Eye (tissue), 1 donor: ENCODE results near the gene GRK1.

ENCODE experiments used
- DNase-seq: peaks from one replicate; pipeline ENCODE4 v3.0.0-alpha.2; 2015

The GRK1 gene

DNA sequence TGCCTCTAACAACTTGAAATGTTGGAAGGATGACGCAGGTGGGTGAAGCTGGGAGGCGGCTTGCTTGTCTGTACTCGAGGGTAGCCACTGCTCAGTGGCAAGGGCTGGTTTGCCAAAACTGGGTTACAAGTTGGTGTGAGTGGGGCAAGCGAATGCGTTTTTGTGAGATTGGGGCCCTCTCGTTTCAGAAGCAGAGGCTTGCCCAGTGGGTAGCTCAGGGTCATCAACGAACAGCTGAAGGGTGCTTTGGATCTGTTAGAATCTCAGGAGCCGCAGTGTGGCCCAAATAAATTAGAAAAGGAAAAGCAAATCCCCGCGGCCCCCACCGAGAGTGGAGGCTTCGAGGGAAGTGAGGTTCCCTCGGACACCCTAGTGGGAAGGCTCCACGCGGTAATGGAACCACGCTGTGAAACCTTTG, 16.3 kb upstream of the GRK1 start:
- DNase-seq, result no peak

DNA sequence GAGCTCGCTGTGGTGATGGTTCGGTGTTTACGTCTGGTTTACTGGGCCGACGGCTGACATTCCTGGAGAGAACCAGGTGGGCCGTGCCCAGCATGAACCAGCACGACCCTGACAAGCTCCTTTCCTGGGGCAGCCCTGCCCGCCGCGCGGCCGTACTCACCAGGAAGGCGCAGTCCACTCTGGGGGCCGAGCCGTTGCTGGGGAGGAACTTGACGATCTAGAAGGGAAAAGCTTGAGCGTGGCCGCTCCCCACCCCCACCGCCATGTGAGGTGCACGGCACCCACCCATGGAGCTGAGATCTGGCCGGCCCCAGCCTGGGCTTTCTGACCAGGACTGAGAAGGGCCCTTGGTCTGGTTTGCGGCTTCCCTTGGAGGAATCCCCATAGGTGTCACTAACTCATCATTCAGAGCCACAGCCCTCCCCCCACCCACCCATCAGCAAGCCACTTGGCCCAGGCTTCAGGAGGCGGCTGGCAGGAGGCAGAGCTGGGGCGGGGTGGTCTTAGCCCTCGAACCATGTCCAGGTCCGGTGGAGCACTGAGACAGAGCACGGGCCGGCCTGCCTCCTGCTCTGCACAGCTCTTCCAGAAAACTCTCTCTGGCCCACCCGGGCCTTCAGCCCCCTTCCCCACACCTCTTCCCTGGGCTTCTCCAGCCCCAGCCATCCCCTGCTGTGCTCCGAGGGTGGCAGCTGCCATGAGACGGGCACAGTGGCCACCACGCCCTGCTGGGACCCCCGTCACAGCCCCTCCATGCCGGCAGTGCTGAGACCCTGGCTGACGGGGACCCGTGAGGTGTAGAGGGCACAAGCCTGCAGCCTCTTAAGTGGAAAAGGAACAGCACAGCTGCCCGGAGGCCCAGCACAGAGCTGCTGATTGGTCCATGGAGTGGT, 15.3 kb upstream of the GRK1 start:
- no peak for DNase-seq

DNA sequence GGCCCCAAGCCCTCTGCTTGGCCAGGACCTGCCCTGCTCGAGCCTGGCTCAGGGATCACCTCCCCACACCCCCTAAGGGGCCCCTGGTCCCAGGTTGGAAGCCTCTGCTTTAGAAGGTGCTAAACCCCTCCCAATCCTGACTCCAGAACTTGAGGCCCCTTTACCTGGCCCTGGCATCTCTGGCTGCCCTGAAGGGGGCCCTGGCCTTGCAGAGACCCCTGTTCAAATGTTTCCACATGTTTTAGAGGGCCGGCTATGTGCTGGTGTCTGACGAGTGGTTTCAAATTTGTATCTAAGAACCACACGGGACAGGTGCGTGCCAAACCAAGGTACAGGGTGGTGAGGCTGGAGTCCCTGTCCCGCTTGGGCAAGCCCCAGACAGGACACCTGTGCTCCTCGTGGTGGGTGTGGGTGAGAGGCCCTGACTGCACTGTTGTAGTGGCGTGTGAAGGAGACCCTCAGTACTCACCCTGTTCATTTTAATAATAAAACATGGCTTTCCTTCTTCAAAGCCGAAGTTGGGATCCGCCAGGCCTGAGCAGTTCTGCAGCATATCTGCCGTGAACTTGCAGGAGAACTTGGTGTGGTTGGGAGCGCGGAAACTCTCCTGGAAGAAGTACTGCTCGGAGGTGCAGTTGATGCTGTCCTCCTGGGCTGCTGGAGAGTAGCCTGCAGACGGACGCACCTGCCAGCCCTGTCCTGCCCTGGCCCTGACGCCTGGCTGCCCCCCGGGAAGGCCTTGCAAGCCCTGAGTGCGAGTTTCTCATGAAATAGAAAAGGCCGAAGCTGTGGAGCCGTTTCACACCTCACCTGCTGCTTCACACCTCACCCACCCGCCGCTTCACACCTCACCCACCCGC, 14.4 kb upstream of the GRK1 start:
- no peak for DNase-seq

DNA sequence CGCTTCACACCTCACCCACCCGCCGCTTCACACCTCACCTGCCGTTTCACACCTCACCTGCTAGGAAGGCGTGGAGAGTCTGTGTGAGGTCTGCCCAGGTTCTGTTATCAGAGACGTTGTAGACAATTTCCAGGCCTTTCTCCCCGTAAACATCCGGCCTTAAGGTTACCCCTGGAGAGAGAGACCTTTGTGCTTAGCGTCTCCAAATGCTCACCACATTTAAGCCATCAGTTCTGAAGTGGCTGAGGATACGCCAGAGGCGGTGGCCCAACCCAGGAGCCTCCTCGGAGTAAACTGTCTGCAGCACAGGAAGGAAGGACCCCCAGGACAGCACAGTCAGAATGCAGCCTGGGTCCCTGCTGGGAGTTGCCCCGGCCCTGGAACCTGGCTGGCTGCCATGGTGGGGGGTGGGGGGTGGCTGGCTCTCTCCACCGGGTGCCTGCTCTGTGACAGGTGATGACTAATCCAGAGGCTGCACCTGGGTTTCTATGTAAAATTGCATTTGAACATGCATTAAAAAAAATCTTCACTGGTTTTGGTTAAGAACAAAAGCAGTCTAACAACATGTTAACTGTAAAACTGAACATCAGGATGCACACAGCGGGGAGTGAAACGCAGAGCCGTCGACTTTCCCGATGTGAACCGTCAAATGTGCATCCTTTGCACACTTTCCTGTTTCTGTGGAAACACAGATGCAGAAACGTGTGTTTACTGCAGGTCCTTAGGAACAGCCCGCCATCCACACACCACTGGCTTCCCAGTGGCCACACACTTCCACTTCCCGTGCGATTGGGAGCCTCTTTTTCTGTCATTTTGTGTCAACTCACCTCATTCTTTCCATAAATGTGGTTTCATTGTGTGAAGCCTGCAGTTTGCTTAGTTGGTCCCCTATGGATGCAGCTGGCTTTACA, 13.5 kb upstream of the GRK1 start:
- no peak for DNase-seq

DNA sequence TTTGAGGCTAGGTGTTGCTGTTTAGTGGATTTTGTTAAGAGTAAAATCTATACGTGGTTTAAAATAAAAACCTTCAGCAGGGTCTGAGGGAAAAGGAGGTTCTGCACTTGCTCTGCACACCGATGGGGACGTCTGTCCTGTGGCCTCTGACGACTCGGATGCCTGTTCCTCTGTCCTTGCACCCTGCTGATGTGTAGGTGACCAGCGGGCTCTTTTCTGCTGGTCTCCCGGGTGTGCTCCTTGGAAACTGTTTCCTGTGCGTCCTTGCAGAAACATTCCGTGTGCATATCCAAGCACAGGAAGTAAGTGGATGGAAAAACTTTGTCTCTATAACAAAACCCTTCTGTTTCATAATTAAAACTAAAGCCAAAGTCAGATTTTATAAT, 12.9 kb upstream of the GRK1 start:
- DNase-seq, result no peak

DNA sequence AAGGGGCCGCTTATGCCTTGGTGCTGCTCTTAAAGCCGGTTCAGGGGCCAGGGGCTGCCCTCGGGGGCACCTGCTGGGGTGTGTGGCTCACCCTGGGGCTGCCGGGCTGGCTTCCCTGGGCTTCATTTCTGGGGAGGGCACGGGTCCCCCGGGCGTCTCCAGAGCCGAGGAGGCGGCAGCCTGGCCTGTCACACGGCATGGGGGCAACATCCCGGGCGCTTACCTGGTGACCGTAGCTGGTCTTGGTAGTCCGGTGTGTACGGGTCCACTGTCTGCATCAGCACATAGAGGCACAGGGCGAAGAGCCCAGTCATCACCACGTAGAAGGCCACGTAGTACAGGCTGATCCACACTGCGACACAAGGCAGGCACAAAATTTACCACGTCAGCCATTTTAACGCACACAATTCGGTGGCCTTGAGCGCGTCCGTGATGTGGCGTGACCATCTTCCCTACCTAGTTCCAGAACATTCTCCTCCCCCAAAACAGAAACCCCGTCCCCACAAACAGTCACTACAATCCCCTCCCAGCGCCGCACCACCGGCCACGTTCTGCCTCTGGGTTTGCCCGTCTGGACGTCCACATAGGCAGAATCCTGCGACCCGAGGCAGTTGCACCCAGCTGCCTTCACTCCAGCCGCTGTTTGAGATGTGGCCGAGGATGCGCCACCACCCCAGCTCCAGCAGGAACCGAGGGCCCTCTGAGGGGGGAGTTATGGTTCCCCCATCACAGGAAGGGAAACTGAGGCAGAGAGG, 12.3 kb upstream of the GRK1 start:
- no peak for DNase-seq

DNA sequence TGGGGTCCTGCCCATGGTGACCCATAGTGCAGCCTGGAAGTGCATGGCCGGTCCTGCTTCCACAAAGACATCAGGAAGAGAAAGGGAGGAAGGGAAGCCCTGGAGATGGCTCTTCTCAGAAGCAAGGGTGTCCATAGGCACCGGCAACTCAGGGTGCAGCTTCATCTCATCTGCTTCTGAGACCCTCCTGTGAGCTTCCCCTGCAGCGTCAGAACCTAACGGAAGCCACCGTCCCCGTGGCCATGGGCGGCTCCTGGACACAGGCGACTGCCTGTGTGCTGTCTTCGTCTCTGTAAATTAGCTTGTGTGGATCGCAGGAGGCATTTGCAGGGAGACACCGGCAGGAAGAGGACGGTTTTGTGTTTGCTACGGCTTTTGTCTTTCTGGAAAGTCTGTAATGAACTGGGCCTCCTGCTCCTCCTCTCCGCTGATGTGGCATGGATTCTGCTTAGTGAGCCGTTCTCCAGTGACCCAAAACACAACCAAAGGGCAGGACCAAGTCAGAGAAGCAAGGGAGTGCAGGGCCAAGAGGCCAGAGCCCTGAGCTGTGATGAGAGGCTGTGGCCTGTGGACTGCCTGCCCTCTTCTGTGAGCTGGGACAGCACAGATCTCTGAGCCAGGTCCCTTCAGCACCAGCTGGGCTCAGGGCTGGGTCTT, 11.5 kb upstream of the GRK1 start:
- peak; percentile 48 for DNase-seq

DNA sequence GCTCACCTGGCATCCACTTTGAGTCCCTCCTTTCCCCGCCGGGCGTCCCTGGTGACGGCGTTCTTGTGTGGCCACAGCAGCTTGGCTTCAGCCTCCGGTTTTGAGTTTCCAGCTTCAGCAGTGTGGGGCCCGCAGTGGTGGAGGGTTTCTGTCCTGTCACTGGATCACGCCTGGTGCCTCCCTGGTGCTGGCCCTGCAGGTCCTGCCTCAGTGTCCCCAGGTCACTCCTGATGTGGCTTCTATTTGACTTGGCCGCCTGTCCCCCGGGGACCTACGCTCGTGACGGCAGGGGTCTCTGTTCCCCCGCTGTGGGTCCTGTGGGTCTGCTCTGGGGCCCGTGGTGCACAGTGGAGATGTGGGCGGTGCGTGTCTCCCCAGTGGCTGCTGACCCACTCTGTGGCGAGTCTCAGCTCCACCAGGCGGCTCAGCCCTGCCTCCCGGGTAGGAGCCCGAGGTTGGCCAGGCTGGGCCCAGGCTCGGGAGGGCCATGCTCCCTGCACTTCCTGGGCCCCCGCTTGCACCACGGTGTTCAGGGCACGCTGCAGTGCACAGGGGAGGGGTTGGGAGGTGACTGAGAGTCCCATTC, 10.9 kb upstream of the GRK1 start:
- no peak for DNase-seq

DNA sequence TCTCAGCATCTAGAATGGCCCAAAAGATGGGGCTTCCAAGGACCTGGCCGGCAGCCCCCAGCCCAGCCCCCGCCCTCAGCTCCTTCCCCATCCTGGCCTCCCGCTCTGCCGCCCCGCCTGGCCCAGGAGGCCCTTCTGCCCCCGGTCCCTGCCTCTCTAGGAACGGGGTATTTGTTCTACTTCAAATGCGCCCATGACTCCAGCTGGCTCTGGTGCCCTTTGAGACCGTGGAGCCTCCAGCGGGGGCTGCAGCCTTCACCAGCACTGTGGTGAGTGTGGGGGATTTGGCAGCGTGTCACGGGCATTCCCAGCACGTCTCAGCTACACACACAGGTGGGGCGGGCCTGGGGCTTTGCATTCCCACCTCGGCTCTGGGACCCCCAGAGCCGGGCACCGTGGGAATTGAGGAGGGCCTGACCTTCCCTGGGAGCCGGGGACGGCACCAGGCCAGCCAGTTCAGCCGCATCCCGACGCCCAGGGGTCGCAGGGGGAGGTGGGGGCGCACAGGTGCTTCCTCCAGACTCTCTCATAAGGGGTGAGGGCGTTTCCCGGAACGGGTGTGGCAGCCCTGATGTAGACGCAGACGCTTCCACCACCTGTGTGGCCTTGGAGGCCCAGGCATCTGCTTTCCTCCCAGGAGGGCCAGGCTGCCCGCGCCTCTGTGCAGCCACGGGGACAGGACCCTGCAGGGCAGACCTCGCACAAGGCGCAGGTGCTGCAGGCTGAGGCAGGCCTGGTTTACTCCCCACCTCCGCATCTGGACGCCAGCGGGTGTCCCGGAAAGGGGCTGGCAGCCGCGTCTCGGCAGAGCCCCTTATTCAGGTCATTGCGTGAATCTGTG, 10.0 kb upstream of the GRK1 start:
- DNase-seq, result no peak

DNA sequence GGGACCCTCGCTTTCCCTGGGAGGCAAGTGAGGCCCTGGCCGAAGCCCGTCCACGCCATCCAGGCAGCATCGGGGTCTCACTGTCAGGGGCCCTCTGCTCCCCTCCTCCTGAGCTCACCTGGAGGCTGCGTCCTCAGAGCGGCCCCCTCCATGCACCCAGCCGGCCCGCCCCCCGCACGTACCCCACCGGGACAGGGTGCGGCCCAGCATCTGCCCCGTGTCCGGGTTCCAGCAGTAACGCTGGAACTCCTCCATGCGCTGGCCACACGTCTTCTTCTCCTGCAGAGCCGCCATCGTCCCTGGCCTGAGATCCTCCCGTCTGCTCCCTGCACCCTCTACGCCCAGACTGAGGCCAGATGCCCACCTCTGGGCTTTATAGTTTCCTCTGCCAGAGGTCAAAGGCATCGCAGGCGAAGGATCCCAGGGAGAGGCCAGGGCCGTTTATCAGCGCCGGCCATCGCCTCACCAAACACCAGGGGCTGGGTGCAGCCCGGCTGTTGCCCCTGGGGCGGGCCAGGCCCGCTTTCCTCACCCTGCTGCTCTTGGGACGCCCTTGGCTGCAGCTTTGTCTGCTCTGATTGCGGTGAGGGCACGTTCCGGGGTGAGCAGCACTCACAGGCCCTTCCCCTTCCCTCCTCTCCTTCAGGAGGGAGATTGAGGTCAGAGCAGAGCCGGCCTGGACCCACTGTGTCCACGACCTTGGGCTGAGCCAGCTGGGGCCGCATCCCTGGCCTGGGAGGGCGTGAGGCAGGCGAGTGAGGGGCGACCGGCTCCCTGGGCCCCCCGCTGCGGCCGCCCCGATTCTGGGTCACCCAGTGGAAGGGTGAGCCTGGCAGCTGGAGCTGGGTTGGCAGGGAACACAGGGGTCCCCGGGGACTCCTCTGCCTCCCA, 8.9 kb upstream of the GRK1 start, which contains the start of gene ATP4B:
Gene ATP4B, minus strand, starts transcription at position 348 of the 891 bp plus-strand sequence. Its CDS starts 54 bp downstream, at position 294.
- DNase-seq, result no peak

DNA sequence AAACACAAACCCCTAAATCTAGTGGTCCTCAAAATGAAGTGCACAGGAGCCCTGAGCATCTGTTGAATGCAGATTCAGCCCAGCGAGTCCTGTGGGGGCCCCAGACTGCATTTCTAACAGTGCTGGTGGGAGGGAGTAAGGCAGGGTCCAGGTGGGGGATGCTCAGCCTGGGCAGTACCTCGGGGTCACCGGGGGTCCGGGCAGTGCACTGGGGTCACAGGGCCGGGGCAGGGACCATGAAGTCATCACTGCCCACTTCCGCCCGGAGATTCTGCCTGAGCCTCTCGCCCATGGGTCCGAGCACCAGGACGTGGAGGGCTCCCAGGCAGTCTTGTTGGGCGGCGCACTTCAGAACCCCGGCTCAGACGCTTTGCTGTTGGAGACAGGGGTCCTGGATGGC, 8.2 kb upstream of the GRK1 start:
- DNase-seq, result no peak

DNA sequence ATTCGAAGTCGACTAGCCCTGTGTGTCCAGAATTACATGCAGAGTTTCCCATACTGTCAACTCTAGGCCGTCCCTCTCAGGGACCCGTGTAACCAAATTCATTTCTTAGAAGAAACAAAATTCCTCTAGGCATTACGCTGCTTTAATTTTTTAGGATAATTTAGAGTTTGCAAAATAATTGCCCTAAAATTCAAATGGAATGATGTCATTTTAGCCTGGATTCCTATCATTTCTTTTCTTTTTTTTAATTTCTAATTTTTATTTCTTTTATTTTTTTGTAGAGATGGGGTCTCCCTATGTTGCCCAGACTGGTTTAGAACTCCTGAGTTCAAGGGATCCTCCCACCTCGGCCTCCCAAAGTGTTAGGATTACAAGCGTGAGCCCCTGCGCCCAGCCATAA, 7.7 kb upstream of the GRK1 start:
- no peak for DNase-seq

DNA sequence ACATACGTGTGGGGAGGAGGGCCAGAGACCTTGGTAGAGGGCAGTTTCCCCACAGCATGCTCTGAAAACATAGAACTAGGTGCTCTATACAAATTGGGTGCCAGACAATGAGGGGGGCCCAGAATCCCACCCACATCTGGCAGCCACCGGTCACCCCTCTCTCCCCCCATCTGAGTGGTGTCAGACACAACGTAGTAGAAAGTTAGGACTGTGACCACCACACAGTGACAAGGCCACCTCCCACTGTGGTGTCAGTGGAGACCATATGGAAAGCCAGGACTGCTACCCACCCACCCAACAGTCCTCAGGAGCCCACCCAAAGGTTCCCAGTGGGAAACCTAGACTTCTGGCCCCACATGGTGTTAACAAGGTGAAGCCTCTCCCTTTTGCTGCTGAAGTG, 7.0 kb upstream of the GRK1 start:
- DNase-seq, result no peak

DNA sequence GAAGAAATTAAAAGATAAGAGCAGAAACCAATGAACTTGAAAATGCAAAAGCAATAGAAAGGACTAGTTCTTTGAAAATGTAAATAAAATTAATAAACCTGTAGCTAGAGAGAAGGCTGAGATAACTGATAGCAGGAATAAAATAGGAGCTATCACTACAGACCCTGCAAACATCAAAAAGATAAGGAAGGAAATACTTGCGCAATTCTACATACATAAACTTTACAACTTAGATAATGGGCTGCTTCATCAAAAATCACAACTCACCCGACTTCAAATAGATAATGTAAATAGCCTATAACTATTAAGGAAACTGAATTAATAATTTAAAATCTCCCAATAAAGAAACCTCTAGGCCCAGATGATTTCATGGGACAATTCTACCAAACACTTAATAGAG, 5.5 kb upstream of the GRK1 start:
- DNase-seq, result no peak

DNA sequence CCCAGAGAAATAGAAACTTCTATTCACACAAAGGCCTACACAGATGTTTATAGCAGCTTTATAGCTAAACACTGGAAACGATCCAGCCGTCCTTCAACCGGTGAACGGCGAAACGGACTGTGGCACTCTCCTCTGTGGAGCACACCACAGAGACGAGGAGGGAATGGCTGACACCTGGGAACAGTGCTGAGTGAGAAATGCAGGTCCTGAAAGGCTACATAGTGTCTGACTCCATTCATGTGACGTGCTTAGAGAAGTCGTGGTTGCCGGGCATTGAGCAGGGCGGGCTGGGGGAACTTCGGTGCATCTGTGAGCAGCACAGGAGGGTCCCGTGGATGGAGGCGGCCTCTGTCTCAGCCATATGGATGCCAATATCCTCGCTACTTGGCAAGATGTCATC, 3.1 kb upstream of the GRK1 start:
- no peak for DNase-seq

DNA sequence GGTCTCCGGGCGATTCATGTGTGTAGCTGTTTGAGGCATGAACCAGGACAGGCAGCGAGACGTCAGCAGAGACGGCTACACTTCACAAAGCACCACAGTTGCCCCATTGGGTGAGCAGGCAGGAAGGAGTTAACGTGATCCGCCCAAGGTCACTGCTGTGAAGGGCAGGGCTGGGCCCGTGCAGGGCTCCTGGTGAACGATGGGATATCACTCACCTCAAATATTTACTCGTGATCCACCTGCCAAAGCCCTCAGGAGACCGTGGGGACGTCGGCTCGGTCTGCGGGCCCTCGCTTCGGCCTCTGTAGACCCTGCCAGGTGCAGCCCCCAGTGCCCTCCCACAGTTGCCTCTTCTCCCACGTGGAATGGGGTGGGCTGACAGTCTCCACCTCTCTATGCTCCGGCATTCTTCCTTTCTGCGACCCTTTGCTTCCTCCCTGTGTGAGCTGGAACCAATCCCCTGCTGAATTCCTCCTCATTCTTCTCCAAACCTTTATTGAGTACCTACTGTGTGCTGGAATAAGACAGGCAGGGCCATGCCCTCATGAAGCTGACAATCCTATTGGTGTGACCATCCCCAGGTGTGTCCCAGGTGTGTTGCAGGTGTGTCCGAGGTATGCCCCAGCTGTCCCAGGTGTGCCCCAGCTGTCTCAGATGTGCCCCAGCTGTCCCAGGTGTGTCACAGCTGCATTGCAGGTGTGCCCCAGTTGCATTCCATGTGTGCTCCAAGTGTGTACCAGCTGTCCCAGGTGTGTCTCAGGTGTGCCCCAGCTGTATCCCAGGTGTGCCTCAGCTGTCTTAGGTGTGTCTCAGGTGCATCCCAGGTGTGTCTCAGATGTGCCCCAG, 2.0 kb upstream of the GRK1 start:
- DNase-seq, result no peak

DNA sequence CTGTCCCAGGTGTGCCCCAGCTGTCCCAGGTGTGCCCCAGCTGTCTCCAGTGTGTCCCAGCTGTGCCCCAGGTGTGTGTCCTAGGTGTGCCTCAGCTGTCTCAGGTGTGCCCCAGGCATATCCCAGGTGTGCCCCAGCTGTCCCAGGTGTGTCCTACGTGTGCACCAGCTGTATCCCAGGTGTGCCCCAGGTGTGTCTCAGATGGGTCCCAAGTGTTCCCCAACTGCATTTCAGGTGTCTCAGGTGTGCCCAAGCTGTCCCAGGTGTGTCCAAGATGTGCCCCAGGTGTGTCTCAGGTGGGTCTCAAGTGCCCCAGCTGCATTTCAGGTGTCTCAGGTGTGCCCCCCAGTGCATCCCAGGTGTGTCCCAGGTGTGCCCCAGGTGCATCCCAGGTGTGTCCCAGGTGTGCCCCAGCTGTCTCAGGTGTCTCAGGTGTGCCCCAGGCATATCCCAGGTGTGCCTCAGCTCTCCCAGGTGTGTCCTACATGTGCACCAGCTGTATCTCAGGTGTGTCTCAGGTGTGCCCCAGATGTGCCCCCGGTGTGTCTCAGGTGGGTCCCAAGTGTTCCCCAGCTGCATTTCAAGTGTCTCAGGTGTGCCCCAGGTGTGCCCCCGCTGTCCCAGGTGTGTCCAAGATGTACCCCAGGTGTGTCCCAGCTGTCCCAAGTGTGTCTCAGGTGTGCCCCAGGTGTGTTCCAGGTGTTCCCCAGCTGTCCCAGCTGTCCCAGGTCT, 1.3 kb upstream of the GRK1 start:
- DNase-seq, result peak; percentile 42

DNA sequence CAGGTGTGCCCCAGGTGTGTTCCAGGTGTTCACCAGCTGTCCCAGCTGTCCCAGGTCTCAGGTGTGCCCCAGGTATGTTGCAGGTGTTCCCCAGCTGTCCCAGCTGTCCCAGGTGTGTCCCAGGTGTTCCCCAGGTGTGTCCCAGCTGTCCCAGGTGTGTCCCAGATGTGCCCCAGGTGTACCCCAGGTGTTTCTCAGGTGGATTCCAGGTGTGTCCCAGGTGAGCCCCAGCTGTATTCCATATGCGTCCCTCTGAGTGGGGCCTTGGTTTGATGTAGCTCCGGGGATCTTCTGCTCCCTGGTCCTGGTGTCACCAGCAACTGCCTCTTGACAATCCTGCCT, 719 bp upstream of the GRK1 start:
- no peak for DNase-seq
